Fibroblast of pulmonary artery (primary cell): Measurements from ENCODE around the gene FDCSP.
"Not testable (repeated sequence)": the region's sequence is repeated elsewhere in the genome, so short reads cannot be mapped to it uniquely, and the experiment has no call there.

Experiments
- DNase-seq: peaks from one replicate; pipeline ENCODE4 v3.0.0-alpha.2; 2010; ENCODE audit warnings: low read depth
- H3K4me3 ChIP-seq: replicated peaks from 2 replicates; pipeline ENCODE4 v1.5.1; 2011; ENCODE audit warnings: low read depth, mild to moderate bottlenecking, control low read depth, low read length, moderate library complexity
- TF ChIP-seq, protein P1 (sequence below): IDR thresholded peaks from 2 replicates; pipeline ENCODE4 v1.5.1; 2011; ENCODE audit warnings: mild to moderate bottlenecking, control low read depth, low read length, inconsistent platforms; ENCODE audit errors: missing control alignments

FDCSP gene

GRCh38 chr4:70239884-70240591 lies 14.1 kb downstream of the FDCSP start:
- peak; percentile 58 for DNase-seq
- TF ChIP-seq, protein P1, sequence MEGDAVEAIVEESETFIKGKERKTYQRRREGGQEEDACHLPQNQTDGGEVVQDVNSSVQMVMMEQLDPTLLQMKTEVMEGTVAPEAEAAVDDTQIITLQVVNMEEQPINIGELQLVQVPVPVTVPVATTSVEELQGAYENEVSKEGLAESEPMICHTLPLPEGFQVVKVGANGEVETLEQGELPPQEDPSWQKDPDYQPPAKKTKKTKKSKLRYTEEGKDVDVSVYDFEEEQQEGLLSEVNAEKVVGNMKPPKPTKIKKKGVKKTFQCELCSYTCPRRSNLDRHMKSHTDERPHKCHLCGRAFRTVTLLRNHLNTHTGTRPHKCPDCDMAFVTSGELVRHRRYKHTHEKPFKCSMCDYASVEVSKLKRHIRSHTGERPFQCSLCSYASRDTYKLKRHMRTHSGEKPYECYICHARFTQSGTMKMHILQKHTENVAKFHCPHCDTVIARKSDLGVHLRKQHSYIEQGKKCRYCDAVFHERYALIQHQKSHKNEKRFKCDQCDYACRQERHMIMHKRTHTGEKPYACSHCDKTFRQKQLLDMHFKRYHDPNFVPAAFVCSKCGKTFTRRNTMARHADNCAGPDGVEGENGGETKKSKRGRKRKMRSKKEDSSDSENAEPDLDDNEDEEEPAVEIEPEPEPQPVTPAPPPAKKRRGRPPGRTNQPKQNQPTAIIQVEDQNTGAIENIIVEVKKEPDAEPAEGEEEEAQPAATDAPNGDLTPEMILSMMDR = no peak
- no peak overlapping the region for H3K4me3 ChIP-seq

DNA sequence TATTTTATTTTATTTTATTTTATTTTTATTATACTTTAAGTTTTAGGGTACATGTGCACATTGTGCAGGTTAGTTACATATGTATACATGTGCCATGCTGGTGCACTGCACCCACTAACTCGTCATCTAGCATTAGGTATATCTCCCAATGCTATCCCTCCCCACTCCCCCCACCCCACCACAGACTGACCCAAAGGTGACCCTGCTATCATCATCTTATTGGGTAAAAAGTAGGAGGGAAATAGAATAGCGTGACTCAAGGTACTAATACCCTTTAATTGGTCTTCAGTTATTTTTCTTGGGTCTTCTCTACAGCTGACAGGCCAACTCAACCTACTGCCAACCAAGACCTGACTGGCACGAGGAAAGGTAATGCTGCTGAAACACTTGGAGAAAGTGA lies 16.4 kb downstream of the FDCSP start, which contains the start of gene CSN3:
CSN3 (plus strand) TSS at position 301 of the 400 bp plus-strand sequence. CDS start 2,223 bp downstream, outside the sequence.
- H3K4me3 ChIP-seq, DNase-seq: not testable (repeated sequence)

GRCh38 chr4:70243091-70243490 lies 17.2 kb downstream of the FDCSP start:
- DNase-seq = no peak
- no peak overlapping the region for H3K4me3 ChIP-seq
- TF ChIP-seq, protein P1 = no peak

GRCh38 chr4:70251250-70251944 lies 25.5 kb downstream of the FDCSP start:
- no peak for DNase-seq
- no peak overlapping the region for H3K4me3 ChIP-seq
- TF ChIP-seq, protein P1 = no peak

GRCh38 chr4:70251945-70252277 lies 26.0 kb downstream of the FDCSP start:
- no peak for DNase-seq
- no peak overlapping the region for H3K4me3 ChIP-seq
- TF ChIP-seq, protein P1 = no peak

- TF ChIP-seq, protein P1 = peak; percentile 29
- H3K4me3 ChIP-seq = no peak overlapping the region
- DNase-seq = peak; percentile 27
Observed at GRCh38 chr4:70269674-70270073, 43.8 kb downstream of the FDCSP start.

DNA sequence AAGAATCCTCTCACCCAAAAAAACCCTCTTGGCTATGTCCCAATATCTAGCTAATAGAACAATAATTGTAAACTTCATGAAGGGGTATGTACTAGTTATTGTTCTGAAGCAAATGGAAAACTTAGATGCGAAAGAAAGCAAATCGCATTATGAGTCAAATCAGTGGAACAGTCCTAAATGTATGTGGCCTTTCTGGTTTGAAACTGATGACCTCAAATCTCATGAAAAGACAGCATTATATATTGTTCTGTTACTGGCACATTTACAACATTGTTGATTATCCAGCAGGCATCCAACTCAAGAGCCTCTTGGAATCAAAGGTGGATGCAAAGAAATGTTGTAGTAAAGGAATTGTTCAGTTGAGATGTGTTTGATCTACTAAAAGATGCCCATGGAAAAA lies 51.2 kb downstream of the FDCSP start:
- DNase-seq = no peak
- TF ChIP-seq, protein P1 = no peak
- H3K4me3 ChIP-seq = no peak overlapping the region
